ENCODE measurements around the gene ITSN1.
"Not testable (repeated sequence)": the region's sequence is repeated elsewhere in the genome, so short reads cannot be mapped to it uniquely, and the experiment has no call there.

The ITSN1 gene

DNA sequence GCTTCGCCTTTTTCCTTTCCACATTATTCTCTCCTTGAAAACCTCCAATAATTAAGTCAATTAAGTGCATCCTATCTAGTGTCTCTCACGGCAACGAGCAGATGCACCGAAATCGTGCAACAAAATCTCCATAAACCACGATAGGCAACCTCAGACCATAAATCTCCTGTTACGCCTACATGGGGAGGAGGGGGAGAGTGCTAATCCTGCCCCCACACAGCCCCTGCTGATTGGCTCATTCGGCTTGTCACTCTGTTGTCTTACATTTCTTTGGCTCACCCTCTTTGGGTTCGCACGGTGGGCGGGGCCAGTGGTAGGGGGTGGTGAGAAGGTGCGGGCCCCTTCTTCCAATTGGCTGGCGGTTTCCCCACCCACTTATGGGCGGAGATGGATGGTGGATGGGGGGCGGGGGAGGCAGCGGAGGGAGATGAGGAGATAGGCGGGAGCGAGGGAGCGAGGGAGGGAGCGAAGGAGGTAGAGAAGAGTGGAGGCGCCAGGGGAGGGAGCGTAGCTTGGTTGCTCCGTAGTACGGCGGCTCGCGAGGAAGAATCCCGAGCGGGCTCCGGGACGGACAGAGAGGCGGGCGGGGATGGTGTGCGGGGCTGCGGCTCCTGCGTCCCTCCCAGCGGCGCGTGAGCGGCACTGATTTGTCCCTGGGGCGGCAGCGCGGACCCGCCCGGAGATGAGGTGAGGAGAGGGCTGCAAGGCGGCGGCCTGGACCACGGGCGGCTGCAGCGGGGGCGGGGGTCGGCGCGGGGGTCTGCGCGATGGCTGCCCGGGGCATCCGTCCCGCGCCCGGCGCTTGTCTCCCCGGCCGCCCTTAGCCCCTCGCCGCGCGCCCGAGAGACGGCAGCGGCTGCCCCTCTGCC is at the start of gene ITSN1:
Gene ITSN1, plus strand, starts transcription at position 475 of the 869 bp plus-strand sequence. CDS start 76,328 bp downstream, outside the sequence.
- DNase-seq: peak; percentile 98

DNA sequence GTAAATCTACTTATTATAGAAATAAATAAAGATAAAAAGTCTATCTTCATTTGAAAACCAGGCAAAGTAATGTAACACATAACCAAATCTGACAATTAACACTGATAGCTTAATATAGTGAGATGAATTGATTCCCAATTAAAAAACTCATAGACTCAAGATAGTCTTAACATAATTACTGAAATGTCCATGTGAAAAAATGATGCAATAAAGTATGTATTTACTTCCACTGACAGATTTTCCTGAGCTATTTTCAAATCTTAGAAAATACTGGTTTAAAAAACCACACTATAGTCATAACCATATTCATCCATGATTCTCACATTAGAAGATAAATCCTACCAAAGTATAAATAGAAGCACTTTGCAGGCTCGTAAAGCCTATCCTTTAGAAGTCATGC is 44.2 kb upstream of the ITSN1 start:
- no peak for DNase-seq

DNA sequence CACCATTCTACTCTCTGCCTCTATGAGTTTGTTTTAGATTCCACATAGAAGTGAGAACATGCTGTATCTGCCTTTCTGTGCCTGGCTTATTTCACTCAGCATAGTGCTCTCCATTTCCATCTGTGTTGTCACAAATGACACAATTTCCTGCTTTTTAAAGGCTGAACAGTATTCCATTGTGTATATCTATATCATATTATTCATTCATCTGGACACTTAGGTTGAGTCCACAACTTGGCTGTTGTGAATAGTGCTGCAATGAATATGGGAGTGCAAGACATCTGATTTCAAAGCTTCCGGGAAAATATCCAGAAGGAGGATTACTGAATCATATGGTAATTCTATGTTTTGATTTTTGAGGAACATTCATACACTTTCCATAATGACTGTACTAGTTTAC is 33.7 kb upstream of the ITSN1 start:
- DNase-seq: no peak

DNA sequence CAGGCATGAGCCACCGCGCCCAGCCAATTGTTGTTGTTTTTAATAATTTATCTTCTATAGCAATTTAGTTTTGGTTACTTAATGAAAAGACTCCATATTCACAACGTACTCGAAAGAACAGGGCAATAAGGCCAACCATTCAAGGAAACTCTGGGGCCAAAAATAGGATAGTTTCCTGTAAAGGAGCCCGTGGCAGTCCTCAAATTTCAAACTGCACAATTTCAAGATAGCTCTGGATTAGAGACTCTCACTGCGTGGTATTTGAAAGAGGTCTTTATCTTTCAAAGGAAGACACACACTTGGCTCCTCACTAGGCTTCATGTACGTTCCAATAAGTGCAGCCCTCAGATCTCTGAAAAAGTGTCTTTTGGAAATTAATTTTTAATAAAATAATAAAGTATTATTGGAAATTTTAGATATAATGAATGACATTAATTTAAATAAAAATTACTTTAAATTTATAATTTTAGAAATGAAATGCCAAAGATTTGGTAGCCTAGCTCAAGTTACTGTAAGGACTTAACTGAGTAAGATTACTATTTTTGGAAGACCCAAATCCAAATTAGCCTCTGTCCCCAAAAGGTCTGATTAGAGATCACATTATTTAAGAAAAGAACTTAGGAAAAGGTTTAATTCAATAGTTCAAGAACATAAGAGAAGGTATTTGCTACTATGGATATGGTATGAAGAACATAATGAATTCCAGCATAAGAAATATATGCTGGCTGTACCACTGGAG is 31.1 kb upstream of the ITSN1 start:
- no peak for DNase-seq

DNA sequence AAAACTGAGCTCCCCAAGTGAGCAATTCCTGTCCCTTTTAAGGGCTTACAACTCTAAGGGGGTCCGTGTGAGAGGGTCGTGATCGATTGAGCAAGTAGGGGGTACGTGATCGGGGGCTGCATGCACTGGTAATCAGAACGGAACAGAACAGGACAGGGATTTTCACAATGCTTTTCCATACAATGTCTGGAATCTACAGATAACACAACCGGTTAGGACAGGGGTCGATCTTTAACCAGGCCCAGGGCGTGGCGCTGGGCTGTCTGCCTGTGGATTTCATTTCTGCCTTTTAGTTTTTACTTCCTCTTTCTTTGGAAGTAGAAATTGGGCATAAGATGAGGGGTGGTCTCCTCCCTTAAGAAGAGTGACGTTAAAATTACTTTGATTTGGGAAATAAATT is 24.7 kb upstream of the ITSN1 start:
- not testable (repeated sequence) for DNase-seq

DNA sequence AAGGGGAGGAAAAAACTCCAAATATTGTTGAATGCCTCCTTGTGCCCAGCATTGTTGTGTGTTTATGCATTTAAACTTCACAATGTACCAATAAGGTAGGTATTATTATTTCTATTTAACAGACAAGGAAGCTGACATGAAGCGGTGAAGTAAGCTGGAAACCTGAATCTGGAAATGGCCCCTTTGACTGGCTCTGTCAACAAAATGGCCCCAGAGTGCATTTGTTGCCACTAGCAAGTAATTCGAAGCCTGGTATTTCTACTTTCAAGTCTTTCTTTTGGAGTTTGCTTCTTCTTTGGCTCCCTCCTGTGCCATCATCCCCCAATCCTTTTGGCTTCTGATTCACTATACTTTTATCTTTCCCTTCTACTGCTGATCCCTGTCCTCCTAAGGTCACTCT is 23.9 kb upstream of the ITSN1 start:
- DNase-seq: no peak

DNA sequence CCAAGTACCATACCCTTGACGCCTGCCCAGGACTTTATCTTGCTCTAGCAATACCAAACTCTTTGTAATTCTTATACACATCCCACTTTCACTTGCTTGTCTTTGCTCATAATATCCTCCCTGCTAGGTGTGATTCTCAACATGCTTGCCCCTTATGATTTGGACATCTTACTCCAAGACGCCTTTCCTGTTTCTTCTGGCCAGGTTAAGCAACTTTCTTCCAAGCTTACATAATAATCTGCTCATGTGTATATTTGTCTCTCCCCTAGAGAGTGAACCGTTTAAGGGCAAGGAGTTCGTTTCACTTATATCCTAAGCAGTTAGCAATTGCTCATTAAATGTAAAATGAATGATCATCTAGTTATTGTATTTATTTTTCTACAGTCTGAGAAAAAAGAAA is 22.6 kb upstream of the ITSN1 start:
- no peak for DNase-seq

DNA sequence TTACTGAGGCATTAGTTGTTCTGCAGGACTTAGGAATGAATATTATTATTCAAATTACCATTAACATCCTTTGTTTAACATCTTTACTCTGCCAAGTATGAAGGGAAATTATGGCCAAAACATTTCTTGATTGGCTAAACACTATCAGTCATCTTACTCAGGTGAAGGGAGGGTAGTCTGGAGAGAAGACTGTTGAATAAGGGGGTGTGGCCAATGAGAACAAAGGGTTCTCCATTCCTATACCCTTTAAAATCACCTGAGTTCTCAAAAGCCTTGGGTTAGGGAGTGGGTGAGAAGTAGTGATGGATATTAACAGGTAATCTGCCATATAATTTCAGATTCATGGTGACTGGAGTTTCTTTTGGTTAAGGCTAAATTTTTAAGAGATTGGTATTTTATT is 20.0 kb upstream of the ITSN1 start:
- no peak for DNase-seq

DNA sequence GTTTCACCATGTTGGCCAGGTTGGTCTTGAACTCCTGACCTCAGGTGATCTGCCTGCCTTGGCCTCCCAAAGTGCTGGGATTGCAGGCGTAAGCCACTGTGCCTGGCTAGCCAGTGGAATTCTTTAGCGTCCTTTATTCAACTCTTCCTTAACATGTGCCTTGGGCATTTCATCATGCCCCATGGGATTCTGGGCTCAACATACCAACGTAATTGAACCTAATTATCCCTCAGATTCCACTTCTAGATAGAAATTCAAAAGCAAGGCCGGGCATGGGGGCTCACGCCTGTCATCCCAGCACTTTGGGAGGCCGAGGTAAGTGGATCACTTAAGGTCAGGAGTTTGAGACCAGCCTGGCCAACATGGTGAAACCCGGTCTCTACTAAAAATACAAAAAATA is 16.1 kb upstream of the ITSN1 start:
- DNase-seq: not testable (repeated sequence)

DNA sequence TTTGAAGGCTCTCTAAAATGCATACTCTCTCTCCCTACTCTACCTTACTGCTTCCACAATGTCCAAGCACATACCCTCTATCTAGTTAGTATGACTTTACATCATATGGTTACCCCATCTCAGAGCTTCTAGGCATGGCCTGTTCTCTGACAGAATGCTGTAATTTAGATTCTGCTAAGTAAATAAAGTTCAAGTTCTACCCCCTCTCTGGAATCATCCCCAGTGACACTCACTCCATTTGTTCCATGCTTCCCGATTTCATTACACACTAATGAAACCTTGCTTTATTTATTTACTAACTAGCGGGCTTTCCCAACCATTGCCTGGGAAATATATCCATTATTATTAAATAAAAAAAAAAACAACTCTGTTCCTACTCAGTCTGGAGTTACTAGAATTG is 8.0 kb upstream of the ITSN1 start:
- DNase-seq: no peak

DNA sequence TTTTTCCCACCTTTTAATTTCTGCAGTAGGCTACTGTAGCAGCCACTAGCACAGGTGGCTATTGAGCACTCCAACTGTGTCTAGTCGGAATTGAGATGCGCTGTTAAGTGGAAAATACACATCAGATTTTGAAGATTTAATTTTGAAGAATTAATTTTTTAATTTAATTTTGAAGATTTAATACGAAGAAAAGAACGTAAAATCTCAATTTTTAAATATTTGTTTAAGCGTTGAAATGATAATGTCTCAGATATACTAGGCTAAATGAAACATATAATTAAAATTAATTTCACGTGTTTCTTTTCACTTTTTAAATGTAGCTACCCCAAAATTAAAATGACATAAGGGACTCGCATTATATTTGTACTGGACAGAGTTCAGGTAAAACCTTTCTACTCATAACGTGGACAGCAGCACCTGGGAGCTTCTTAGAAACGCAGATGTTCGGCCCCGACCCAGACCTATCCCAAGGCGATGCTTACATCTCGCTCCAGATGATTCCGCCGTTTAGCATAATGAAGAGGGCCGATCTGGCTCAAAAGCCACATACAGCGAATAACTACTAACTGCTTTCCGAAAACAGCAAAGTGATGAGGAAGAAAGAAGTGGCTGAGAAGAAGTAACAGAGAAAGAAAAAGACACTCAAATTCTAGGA is 1.5 kb upstream of the ITSN1 start:
- DNase-seq: no peak

DNA sequence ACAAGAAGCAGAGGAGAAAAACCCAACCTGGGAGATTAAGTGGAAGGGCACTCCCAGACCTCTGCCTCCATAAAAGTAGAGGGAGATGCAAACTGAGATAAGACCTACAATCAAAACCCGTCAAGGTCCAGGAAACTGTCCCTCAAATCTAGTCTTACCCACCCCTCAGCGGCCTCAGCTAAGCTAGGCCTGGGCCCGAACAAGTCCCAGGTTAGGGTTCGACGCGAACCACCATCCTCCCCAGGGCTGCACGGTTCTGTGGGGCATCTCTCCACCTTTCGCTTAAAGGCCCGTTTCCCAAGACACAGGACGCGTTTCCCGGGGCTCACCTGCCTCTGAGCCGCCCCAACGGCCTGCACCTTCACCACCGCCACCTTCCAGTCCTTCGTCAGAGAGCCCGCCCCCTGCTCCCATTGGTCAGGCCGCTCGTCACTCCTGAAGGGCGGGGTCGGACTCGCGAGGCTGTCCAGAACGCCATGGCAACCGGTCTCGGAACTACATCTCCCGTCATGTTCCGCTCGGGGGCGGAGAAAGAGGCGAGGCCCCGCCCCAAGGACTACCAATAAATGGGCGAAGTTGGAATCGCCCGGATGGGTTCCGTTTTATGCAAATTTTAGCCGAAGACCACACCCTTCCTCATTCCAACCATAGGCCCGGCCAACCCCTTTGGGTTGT is 812 bp upstream of the ITSN1 start, which contains the start of gene CRYZL1:
Gene CRYZL1, minus strand, starts transcription at position 390 of the 675 bp plus-strand sequence. CDS start 10,190 bp downstream, outside the sequence.
- DNase-seq: peak; percentile 98

DNA sequence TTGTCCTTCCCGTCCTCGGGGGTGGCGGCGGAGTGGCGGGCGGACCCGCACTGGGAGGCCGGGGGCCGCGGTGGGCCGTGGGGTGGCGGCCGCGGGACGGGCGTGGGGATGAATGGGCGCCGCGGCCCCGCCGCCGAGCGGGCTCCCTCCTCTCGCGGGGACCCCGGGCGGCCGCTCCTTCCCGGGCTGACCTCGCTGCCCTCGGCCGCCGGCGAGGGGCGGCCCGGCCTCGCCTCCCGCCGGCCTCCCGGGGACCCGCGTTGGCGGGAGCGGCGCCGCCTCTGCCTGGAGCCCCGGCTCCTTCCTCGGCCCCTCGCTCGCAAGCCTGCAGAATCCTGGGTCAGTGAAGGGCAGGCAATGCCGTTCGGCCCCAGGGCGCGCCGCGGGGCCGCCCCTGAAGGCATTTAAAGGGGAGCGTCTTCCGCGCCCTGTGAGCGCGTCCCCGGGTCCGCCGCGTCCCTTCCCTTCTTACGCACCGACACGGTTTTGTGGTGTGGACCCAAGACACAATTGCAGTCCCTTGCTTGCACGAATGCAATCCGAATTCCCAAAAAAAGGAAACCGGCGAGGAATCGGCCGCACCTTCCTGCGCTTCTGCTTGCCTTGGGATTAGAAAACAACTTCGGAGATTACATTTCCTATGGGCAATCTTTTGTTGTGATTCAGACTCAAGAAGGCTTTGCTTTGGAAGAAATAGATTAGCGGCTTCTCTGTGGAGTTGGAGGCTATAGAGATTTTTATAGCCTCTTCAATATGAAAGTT is 776 bp downstream of the ITSN1 start:
- no peak for DNase-seq

DNA sequence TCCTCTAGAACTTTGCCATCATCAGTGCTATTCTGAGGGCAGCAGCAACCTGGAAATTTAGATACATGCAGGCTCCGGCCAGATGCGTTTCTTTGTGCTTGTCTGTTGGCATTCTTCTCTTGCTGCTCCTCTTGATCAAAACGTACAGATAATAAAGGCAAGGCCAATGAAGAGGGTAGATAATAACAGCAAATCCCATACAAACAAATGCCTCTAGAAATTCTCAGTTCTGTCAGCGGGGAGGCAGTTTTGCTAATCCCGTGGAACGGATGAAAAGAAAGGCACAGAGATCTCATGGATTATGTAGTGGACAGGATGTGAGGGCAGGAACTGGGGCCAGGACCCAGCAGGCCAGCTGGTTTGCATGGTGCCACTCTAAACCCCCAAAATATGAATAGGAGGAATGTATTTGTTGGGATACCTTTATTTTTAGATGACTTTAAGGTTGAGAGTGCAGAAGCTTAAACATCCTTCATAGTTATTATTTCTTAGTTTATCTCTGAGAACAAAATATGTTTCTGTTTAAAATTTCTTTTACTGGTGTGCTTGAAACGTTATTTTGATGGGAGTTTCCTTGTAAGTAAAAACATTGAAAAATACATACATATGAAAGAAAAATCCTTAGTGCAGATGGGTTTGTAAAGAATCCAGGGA is 1.5 kb downstream of the ITSN1 start:
- no peak for DNase-seq

DNA sequence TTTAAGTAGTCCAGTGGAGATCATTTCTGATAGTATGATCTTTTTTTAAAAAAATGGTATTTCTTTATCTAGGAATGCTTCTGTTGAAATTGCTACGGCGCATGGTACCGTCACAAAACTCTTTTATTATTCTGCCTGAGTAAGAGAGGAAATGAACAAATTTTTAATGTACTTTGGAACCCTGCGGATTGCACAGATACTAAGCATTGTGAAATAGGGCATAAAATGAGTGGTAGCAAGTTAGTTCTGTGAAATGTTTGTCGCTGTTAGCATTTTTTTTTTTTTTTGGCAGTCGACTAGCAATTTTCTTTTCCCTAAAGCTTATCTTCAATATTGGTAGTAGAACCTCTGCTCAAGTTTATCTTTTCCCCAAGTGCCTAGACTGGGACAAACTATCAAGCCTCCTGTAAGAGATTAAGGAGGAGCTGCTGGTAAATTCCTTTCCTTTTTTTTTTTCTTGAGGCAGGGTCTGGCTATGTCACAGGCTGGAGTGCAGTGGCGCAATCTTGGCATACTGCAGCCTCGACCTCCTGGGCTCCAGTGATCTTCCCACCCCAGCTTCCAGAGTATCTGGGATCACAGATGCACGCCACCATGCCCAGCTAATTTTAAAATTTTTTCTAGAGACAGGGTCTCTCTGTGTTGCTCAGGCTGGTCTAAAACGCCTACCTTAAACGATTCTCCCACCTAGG is 2.2 kb downstream of the ITSN1 start:
- no peak for DNase-seq

DNA sequence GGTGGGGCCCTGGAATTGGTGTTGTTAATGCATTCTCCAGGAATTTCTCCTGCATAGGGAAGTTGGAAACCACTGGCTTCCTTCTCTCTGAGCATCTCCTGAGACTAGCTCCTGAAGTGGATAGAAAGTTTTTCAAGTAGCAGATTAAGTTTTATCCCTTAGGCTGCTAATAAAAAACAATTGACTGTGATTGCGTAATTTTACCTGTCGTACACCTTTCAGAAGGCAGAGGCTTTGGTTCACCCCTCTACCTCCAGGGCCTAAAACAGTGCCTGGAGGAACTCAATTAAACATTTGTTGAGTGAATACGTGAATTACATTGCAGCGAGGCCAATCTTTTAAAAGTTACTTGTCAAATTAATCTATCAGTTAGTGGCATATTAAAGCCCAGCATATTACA is 3.4 kb downstream of the ITSN1 start:
- DNase-seq: no peak

DNA sequence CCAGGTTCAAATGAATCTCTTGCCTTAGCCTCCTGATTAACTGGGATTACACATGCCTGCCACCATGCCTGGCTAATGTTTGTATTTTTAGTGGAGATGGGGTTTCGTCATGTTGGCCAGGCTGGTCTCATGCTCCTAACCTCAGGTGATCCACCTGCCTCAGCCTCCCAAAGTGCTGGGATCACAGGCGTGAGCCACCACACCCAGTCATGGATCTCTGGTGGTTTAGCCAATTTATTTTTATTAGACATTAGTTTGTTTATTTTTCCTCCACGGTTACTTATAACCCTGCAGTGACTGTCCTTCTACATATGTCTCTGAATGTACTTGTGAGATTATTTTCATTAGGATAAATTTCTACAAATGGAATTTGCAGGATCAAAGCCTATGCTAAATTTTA is 5.3 kb downstream of the ITSN1 start:
- DNase-seq: no peak

DNA sequence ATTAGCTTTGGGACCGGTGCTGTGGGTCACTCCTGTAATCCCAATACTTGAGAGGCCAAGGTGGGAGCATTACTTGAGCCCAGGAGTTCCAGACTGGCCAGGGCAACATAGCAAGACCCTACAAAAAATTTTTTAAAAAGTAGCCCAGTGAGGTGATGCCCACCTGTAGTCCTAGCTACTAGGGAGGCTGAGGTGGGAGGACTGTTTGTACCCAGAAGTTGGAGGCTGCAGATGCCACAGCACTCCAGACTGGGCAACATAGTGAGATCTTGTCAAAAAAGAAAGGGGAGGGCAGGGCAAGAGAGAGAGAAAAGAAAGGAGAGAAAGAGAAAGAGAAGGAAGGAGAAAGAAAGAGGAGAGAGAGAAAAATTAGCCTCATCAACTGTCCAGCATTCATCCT is 6.3 kb downstream of the ITSN1 start:
- no peak for DNase-seq

DNA sequence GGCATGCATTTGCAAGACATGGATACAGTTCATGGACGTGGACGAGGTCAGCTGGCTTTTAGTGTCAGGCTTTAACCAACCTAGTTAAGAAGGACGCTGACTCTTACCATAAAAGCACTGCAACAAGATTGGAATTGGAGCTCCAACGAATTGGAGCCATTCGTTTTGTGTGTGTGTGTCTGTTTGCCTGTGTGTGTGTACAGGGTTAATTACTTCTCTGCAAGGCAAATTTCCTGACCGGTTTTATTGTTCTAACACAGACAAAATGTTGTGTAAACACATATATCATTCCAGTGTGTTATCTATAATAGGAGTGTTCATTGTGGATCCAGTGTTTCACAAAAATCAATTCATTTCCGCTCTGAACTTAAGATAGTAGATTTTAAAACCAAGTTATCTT is 7.9 kb downstream of the ITSN1 start:
- DNase-seq: no peak

DNA sequence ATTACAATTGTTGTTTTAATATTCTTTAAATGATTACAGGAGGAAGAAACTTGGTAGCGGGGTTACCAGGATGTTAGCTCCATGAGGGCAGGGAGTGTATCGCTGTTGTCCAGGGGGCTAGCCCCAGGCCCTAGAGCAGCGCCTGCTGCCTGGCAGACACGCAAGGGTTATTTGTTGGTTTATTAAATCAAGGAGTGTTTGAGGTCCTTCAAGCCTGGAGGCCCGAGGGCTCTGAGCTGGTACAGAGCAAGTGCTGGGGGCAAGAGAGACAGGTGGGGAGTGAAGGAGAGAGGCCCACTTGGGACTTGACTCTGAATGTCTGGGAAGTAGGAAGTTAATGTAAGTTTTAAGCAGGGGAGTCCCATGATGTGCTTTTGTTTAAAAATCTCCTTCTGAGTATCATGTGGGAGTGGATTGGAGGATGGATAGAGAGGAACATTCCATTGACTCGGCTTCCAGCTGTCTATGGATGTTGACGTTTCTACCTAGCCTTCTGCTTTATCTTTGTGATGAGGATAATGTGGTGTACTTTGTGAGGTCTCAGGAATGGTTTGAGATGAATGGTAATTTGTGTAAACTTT is 8.7 kb downstream of the ITSN1 start:
- DNase-seq: no peak

All from NCI-H774 (cell line).